AG04449 (cell line): ENCODE measurements around the gene NFASC.

Experiments used
- CTCF ChIA-PET: fragments of 350-600 bp; formaldehyde crosslinking; extraction: SDS; loops from one replicate; lab custom pipeline; 2021; ENCODE audit warnings: antibody characterized with exemption; lab: Yijun Ruan, JAX
- POLR2A ChIA-PET: fragments of 400-600, 350-600 bp; formaldehyde crosslinking; extraction: SDS; loops from one replicate; lab custom pipeline; 2020; ENCODE audit warnings: antibody characterized with exemption, inconsistent platforms; lab: Yijun Ruan, JAX
- DNase-seq: peaks from one replicate; pipeline ENCODE4 v3.0.0-alpha.2; 2010; ENCODE audit warnings: low read depth, low spot score
- H3K4me3 ChIP-seq: 2 replicates; pipeline ENCODE4 v1.5.1; 2011; ENCODE audit warnings: low read depth, mild to moderate bottlenecking, control low read depth, low read length
- TF ChIP-seq, protein P1 (sequence below): IDR thresholded peaks from one replicate; pipeline ENCODE4 v1.5.1; 2011; ENCODE audit warnings: mild to moderate bottlenecking, moderate library complexity, low read length, control low read depth, inconsistent platforms; ENCODE audit not compliant: insufficient read depth; ENCODE audit errors: missing control alignments

The NFASC gene

DNA sequence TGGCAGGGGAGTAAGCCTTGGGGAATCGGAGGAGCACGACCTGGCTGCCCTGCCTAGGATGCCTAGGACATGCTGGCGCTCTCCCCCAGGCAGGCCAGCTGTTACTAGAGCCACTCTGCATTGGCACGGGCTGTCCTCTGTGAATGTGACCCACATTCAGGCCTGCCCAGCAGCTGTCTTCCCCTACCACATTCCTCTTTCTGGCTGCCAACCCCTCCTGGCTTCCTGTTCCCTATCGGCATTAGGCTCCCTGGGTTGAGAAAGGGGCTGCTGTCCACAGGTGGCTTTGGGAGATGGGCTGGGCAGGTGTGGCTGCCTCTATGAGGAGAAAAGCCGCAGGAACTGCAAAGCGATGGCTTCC is 2.3 kb upstream of the NFASC start:
- CTCF ChIA-PET: no interaction called here
- POLR2A ChIA-PET: no interaction called here
- no peak for DNase-seq

DNA sequence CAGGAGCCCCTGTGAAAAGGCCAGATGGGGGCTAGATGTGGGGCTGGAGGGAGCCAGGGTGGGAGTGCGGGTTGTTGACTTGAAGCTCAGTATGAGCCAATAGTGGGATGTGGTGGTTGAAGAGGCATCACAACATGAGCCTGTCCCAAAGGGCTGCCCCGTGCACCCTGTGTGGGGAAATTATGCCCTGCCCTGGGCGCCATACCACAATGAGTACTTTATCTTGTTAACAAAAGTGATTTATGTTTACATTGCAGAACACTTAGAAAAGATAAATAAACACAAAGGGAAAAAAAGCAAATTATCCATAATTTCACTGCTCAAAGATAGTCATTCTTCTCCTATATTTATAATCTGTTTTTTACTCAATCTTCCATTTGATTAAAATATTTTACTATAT is 1.6 kb upstream of the NFASC start:
- no peak for DNase-seq
- TF ChIP-seq, protein P1, sequence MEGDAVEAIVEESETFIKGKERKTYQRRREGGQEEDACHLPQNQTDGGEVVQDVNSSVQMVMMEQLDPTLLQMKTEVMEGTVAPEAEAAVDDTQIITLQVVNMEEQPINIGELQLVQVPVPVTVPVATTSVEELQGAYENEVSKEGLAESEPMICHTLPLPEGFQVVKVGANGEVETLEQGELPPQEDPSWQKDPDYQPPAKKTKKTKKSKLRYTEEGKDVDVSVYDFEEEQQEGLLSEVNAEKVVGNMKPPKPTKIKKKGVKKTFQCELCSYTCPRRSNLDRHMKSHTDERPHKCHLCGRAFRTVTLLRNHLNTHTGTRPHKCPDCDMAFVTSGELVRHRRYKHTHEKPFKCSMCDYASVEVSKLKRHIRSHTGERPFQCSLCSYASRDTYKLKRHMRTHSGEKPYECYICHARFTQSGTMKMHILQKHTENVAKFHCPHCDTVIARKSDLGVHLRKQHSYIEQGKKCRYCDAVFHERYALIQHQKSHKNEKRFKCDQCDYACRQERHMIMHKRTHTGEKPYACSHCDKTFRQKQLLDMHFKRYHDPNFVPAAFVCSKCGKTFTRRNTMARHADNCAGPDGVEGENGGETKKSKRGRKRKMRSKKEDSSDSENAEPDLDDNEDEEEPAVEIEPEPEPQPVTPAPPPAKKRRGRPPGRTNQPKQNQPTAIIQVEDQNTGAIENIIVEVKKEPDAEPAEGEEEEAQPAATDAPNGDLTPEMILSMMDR: no peak
- POLR2A ChIA-PET: no interaction called here
- H3K4me3 ChIP-seq: no peak overlapping the region
- CTCF ChIA-PET: no interaction called here

More for the DNA sequence above, 2.3 kb upstream of the NFASC start:
- TF ChIP-seq, protein P1: no peak
- no peak overlapping the region for H3K4me3 ChIP-seq

DNA sequence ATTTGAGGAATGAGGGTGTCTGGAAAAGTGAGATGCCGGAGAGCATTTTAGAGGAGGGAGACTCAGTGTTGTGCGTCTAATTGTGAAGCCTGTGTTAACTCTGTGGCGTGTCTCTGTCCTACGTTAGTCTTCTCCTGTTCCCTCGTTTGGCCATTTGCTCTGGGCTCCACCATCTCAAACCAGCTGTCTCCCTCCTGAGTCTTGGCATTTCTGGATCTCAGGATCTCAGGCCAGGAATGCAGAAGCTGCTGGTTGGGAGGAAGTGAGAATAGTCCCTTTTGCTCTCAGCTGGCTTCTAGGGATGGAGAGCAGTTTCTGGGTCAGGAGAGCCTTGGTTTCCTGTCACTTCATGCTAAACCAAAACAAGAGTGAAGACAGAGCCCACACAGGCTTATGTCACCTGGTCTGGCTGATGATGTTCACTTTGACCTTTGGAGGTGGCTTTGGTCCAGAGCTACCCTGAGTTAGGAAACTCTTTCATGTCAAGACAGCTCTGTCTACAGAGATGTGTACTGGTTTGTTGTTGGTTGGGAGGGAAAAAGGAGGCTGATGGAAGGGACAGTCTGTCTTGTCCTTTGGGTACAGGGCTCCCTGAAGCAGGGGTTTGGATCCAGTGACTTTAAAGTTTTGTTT is 859 bp downstream of the NFASC start:
- TF ChIP-seq, protein P1: no peak
- ChIA-PET CTCF (interaction anchor here (0.8 to 2.1 kb wide), 6 partner anchors 9 to 70 kb away, joined by 3 to 10 read pairs (median 4); no protein-coding TSS in a partner anchor), POLR2A (interaction anchor here (0.6 kb wide), 1 partner anchor 82 kb away, joined by 3 read pairs; no protein-coding TSS in a partner anchor)
- DNase-seq: no peak
- H3K4me3 ChIP-seq: no peak overlapping the region

DNA sequence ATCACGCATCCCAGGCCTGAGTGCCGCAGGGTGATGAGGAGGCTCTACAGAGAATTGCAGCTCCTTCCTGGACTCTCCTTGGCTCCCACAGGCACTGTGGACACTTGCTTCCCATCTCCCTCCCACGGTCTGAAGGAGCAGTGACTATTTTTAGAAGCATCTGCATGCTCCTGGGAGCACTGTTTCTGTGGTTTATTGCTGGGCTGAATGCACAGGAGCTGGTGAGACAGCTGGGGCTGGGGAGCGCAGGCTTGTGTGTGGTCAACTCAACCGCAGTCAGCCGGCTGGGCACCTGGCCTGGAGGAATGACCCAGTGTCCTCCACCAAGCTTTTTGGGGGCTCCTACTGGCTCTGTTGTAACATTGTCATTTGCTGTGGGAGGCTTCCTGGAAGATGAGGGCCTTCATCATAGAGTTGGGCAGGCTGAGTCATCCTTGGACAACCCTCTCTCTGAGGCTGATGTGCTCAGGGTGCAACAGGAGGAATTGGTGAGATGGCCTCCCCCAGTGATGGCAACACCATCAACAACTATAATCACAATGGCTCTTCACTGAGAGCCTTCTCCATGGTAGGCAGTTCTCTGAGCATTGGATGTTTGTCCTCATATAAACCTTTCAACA is 1.7 kb downstream of the NFASC start:
- CTCF ChIA-PET: interaction anchor here (0.8 to 2.1 kb wide), 6 partner anchors 12 to 67 kb away, joined by 3 to 7 read pairs (median 4); no protein-coding TSS in a partner anchor
- TF ChIP-seq, protein P1: no peak

DNA sequence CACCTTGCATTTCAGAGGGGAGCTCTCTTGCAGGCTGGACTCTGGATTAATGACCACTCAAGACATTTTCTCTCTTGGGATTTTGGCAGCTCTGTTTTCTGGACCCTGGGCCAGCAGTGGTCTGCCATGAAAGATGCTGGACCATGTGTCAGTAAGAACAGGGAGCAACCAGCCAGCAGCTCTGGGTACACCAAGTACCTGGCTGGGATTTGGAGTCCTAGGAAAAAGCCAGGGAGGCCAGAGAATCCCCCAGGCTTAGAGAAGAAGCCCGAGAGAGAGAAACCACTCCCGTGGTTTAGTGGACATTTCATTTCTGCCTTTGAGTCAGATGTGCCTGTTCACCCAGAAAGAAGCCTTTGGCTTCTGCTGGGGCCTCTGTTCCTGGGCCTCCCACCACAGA is 2.5 kb downstream of the NFASC start:
- no peak overlapping the region for H3K4me3 ChIP-seq
- DNase-seq: no peak
- ChIA-PET POLR2A (no interaction called here), CTCF (interaction anchor here (1.3 to 1.6 kb wide), 3 partner anchors 19 to 68 kb away, joined by 3 to 7 read pairs (median 3); no protein-coding TSS in a partner anchor)
- TF ChIP-seq, protein P1: no peak

More for the DNA sequence above, 1.7 kb downstream of the NFASC start:
- DNase-seq: no peak
- H3K4me3 ChIP-seq: no peak overlapping the region
- POLR2A ChIA-PET: no interaction called here

DNA sequence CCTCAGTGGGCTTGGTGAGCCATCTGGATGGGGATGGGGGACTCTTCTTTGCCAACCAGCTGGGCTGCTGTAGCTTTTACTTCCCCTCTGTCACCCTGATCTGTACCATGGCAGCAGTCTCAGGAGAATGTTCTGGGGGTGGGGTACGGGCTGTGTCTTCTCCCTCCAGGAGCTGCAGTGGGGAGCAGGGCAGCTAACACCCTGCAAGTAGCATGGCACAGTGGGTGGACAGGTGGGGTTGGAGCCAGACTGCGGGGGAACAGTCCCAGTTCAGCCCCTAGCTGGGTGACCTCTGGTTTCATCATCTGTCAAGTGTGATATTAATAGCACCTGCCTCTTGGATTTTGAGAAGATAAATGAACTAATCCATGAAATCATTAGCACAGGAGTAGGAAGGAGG is 3.1 kb downstream of the NFASC start:
- ChIA-PET POLR2A (no interaction called here), CTCF (interaction anchor here (1.6 kb wide), 1 partner anchor 66 kb away, joined by 7 read pairs; no protein-coding TSS in a partner anchor)
- TF ChIP-seq, protein P1: no peak

More for the DNA sequence above, 3.1 kb downstream of the NFASC start:
- no peak for DNase-seq
- H3K4me3 ChIP-seq: no peak overlapping the region
